NCI-H2171 treated with DMSO at 0.1 percent for 48 hours (cell line): Measurements from ENCODE around the gene BAD.

ENCODE experiments used
- DNase-seq: peaks from one replicate; lab custom pipeline; 2025; lab: John Stamatoyannopoulos, UW

Gene BAD

GRCh38 chr11:64244107-64244506 lies 40.4 kb downstream of the BAD start:
- DNase-seq, result no peak

GRCh38 chr11:64243236-64243854 lies 41.1 kb downstream of the BAD start:
- no peak for DNase-seq

DNA sequence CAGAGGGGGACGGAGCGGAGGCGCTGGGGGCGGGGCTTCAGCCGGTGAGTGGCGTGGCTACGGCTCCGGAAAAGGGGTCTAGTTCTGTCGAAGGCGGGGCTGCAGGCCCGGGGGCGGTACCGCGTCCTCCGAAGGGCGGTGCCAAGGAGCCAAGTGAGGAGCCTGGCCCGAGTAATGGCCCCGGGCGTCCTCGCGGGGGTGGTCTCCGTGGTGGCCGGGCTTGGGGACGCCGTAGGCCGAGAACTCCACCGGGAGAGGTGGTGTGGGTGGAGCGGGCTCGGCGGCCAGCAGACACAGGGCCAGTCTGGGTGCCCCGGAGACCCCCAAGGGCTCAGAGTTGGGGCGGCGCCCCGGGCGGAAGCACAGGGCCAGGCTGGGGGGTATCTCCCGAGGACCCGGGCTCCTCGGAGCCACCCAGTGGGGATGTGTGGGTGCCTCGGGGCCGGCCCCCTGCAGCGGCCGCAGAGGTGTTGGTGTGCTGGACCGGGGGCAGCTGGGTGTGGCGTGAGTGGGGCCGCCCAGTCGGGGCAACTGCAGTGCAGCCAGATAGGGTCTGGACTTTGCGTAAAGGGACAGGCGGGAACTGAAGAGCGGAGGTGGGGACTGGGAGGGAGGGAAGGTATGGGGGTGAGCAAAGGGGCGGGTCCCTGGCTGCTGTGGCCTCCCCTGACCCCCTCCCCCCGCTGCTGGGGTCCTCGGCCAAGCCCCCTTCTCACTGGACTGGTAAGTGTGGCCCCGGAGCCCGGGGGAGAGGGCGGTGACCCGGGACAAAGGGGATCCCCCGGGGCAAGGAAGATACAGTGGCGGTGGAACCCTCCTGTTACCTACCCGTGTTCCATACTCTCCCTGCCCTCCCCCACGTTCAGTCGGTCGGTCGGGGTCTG lies 42.7 kb downstream of the BAD start:
- DNase-seq, result peak; percentile 98

GRCh38 chr11:64241241-64241490 lies 43.3 kb downstream of the BAD start:
- DNase-seq, result no peak

DNA sequence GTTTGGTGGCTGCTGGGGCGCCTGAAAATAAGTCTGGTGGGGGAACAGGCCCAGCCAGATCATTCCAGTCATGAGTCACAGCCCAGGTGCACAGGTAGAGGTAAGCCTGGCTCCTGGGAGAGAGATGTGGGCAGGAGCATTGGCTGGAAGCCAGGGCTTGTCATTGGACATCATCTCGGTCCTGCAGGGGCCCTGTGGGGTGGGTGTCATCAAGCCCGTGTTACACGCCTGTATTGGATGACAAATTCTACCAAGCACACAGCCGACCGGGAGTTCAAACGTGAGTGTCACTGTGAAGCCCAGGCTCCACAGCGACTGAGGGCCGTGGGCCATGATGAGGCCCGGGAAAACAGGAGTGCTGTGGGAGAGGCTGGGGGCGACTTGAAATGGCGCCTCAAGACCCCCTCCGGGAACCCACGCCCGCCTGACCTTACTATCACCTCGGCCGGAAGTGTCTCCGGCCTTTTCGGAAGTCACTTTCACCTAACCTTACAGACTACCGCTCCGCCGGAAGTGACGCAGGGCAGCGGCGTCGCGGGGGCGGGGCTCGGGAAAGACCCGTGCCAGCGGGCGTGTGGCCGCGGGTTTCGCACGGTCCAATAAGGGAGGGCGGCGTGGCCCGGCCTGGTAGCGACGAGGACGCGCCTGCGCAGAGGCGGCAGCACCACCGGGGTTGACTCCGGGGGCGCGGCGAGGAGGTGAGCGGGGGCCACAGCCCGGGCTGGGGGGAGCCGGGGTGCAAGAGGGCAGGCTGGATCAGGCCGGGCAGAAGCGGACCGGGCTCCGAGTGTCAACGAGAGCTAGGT lies 43.8 kb downstream of the BAD start, which contains the start of gene FKBP2:
TSS of gene FKBP2 (plus strand) at position 661 of the 806 bp plus-strand sequence. CDS start 1,293 bp downstream, outside the sequence.
- peak; percentile 94 for DNase-seq

GRCh38 chr11:64239662-64240434 lies 44.6 kb downstream of the BAD start:
- no peak for DNase-seq

GRCh38 chr11:64238999-64239398 lies 45.5 kb downstream of the BAD start:
- DNase-seq, result no peak

DNA sequence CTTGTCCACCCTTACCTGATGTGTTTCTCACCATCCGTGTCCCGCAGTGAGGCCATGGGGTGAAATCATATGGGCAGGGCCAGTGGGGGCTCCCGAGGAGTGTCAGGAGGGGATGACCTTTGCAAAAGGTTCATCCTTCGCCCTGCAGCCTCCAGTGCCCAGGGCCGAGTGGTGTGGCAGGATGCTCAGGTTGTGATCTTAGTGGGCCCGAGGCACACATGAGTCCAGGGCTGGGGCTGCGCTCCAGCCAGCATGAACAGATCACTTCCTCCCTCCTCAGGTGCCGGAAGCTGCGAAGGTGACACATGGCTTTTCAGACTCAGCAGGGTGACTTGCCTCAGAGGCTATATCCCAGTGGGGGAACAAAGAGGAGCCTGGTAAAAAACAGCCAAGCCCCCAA lies 46.4 kb downstream of the BAD start:
- DNase-seq, result no peak

- no peak for DNase-seq
These were observed 46.9 kb downstream of the BAD start for GRCh38 chr11:64237484-64237951.

DNA sequence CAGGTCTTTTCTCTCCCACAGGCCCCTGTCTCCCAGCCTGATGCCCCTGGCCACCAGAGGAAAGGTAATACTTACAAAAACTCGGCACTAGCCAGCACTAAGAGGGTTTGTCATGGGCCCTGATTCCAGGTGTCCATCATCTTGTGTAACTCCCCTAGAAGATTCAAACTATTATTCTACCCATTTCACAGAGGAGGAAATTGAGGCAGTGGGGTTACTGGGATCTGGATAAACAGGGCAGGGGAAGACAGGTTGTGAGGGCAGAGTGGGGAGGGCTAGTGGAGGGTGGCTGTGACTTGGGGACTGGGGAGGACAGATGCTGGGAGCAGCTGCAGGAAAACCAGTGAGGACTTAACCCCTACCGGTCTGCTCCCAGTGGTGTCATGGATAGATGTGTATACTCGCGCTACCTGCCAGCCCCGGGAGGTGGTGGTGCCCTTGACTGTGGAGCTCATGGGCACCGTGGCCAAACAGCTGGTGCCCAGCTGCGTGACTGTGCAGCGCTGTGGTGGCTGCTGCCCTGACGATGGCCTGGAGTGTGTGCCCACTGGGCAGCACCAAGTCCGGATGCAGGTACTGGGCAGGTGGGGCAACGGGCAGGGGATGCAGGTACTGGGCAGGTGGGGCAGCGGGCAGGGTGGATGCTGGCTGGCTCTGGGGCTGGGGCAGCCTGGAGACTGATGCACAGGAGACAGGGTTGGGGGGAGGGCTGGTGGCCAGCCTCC lies 48.9 kb downstream of the BAD start:
- DNase-seq, result no peak

GRCh38 chr11:64234647-64235379 lies 49.7 kb downstream of the BAD start:
- peak; percentile 48 for DNase-seq

GRCh38 chr11:64233913-64234586 lies 50.4 kb downstream of the BAD start, which contains the start of gene VEGFB:
Gene VEGFB, plus strand, starts transcription at chr11:64234584. Its CDS starts 250 bp downstream, at chr11:64234834.
- DNase-seq, result peak; percentile 52

- no peak for DNase-seq
These were observed 51.5 kb downstream of the BAD start for GRCh38 chr11:64232967-64233315.

GRCh38 chr11:64232182-64232966 lies 52.1 kb downstream of the BAD start:
- no peak for DNase-seq

DNA sequence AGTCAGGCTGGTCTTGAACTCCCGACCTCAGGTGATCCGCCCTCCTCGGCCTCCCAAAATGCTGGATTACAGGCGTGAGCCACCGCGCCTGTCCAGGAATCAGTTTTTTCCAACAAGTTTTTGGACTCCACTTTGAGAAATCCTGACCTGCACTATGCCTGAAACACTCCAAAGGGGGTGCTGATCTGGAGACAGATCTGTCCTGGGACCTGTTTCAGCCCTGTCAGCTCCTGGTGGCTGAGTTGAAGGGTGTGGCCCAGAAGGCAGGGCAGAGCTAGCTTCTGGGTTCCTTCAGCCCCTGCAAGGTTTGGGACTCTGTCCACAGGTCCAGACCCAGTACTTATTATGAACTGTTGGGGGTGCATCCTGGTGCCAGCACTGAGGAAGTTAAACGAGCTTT lies 52.9 kb downstream of the BAD start:
- no peak for DNase-seq

DNA sequence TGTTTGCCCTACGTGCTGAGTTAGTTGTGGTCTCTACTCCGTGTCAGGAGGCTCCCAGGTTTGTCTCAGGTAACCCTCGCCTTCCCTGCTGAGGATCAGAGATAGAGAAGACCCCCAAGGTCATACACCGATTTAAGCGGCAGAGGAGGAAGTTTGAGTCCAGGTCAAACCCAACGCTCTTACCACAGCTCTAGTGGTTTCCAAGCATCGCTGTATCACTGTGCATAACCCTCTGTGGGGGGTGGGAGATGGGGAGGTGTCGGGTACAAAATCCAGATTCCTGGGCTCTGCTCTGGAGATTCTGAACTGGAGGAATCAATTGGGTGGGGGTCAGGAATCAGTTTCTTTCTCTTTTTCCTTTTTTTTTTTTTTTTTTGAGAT lies 53.5 kb downstream of the BAD start:
- no peak for DNase-seq

- peak; percentile 91 for DNase-seq
These were observed 54.1 kb downstream of the BAD start, which contains the start of gene DNAJC4 for GRCh38 chr11:64230171-64230984. Gene DNAJC4, plus strand, starts transcription at chr11:64230548. Its CDS starts 307 bp downstream, at chr11:64230855.

DNA sequence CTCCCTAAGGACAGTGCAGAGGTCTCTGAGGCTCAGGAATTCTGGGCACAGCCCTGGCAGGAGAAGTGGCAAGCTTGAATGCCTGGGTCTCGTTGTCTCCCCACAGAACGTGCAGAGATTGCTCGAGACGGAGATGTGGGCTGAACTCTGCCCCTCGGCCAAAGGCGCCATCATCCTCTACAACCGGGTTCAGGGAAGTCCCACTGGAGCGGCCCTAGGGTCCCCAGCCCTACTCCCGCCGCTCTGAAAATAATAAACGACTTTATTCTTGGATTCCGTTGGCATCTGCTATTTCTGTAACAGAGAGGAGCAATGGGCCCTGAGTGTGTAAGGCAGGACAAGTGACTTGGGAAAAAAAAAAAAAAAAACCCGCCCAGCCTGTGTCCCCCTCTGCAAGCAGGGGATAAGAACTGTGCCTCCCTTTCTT lies 54.7 kb downstream of the BAD start:
- DNase-seq, result no peak
